HS-5 (cell line): ENCODE measurements around the gene KCNAB1.
"Not testable (repeated sequence)": the region's sequence is repeated elsewhere in the genome, so short reads cannot be mapped to it uniquely, and the experiment has no call there.

Experiments
- DNase-seq: peaks from one replicate; pipeline ENCODE4 v3.0.0-alpha.2; 2012; ENCODE audit warnings: low read depth

The KCNAB1 gene

DNA sequence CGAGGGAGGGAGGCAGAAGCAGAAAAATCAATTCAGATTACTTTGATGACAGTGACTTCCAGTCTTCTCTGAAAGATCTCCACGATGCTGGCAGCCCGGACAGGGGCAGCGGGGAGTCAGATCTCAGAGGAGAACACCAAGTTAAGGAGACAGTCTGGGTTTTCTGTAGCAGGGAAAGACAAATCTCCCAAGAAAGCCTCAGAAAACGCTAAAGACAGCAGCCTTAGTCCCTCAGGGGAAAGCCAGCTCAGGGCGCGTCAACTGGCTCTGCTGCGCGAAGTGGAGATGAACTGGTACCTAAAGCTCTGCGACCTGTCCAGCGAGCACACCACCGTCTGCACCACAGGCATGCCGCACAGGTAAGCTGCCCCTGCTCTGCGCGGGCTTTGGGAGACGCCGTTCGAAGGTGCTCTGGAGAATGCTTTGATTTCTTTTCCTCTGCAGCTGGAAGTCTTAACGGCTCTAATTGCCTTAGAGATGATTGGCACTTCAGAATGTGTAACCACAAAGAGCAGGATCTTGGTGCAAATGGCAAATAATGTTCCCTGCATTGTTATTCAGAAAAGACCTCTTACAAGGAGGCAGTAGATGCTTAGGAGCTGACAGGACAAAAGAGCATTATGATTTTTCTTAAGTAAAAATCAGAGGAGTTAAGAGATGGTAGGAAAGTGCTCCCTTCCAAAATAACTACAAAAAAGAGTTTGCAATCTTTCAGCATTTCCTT is at the start of gene KCNAB1:
Gene KCNAB1, plus strand, starts transcription at position 51 of the 724 bp plus-strand sequence.
- DNase-seq, result no peak

DNA sequence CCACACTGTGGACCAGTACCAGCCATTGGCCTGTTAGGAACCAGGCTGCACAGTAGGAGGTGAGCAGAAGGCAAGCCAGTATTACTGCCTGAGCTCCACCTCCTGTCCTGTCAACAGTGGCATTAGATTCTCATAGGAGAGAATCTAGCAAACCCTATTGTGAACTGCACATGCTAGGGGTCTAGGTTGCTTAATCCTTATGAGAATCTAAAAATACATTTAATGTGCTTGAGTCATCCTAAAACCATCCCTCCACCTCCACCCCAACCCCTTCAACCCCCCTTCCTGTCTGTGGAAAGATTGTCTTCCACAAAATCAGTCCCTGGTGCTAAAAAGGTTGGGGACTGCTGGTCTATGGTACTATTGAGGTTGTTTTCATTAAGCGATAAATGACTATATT is 49.3 kb upstream of the KCNAB1 start:
- DNase-seq, result peak; percentile 28

- not testable (repeated sequence) for DNase-seq
Observed at GRCh38 chr3:156072950-156073657, 47.3 kb upstream of the KCNAB1 start.

- no peak for DNase-seq
Observed at GRCh38 chr3:156090126-156090525, 30.3 kb upstream of the KCNAB1 start.

DNA sequence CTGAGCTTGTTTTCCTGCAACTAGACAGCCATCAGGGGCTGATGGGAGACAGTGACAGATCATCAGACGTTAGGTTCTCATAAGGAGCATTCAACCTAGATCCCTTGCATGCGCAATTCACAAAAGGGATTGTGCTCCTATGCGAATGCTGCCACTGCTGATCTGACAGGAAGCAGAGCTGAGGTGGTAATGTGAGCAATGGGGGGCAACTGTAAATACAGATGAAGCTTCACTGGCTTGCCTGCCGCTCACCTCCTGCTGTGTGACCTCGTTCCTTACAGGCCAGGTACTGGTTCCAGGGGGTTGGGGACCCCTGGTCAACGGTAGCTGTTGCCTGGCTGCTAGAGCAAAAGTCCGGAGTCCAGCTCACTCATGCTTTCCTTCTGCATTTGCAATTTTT is 26.4 kb upstream of the KCNAB1 start:
- DNase-seq, result no peak

DNA sequence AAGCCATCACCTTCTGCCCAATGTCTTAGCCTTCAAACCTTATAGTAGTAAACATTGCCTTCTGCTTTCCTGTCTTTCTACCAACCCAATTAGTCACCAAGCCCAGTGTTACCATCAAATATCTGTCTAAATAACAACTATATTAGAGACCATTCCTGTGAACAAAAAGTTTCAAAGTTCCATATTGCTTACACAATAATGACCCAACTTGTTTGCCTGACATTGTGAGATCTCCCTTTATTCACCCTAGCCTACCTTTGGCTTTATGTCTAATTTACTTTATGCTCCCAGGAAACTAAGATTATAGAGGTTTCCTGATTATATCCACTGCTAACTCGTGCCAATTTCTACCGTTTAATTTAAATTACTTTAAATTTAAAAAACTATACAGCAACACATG is 26.0 kb upstream of the KCNAB1 start:
- DNase-seq, result no peak

DNA sequence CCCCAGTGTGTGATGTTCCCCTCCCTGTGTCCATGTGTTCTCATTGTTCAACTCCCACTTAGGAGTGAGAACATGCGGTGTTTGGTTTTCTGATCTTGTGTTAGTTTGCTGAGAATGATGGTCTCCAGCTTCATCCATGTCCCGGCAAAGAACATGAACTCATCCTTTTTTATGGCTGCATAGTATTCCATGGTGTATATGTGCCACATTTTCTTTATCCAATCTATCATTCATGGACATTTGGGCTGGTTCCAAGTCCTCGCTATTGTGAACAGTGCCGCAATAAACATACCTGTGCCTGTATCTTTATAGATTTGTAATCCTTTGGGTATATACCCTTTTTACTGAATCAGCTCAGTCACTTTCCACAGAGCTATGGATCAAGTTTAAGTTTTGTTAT is 24.7 kb upstream of the KCNAB1 start:
- not testable (repeated sequence) for DNase-seq

DNA sequence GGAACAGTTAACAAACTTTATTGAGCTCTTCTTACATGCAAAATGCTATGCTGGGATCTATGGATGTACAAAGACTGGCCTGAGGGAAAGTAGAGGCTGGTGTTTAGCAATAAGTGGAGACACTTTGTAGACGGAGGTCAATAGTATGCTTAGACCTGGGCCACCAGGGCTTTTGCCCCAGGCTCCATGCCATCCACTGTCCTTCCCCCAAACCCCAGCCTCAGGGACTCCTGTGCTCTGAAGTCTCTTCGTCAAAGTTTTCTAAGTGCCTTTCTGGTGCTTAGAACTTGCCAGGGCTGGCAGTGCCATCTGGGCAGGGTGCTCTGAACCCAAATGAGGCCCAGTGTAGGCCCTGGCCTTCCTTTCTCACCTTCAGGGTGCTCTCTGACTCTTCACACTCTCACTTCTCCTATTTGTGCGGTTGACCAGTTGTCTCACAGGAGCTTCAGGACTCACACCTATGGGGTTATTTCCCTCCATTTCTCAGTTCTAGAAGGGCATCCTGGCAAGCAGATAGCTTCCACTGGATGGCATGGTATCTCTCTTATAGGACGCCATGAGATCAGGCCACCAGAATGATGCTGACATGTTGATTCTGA is 21.8 kb upstream of the KCNAB1 start:
- DNase-seq, result no peak

GRCh38 chr3:156099348-156099747 is 21.0 kb upstream of the KCNAB1 start:
- not testable (repeated sequence) for DNase-seq

DNA sequence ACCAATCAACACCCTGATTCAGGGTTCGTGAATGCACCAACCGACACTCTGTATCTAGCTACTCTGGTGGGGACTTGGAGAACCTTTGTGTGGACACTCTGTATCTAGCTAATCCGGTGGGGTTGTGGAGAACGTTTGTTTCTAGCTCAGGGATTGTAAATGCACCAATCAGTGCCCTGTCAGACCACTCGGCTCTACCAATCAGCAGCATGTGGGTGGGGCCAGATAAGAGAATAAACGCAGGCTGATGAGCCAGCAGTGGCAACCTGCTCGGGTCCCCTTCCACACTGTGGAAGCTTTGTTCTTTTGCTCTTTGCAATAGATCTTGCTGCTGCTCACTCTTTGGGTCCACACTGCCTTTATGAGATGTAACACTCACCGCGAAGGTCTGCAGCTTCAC is 20.4 kb upstream of the KCNAB1 start:
- DNase-seq, result not testable (repeated sequence)

DNA sequence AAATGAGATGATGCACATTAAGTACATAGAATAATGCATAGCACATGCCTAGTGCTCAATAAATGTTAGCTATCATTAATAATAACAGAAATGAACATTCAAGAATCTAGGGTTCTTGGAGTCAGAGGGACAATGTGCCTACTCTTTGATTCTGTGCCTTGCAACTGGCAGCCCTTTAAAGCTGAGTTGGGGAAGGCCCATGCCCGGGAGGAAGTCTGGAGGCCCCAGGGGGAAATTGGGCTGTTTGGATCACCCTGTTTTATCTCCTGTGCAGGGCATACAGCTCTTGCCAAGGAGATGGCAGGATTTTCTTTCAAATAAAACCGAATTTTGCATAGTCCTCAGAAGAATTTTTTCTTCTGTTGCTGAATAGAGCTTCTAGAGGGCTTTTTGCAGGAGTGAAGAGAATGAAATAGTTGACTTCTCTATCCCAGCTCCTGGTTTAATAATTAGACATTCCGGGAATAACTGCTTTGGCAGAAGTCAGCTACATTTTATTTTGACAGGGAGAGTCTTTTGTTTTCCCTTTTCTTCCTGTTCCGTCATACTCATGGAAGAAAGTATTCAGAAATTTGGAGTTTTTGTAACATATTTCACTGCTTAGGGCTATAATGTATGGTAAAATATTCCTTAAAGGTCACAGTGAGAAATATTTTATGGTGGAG is 18.0 kb upstream of the KCNAB1 start:
- no peak for DNase-seq

DNA sequence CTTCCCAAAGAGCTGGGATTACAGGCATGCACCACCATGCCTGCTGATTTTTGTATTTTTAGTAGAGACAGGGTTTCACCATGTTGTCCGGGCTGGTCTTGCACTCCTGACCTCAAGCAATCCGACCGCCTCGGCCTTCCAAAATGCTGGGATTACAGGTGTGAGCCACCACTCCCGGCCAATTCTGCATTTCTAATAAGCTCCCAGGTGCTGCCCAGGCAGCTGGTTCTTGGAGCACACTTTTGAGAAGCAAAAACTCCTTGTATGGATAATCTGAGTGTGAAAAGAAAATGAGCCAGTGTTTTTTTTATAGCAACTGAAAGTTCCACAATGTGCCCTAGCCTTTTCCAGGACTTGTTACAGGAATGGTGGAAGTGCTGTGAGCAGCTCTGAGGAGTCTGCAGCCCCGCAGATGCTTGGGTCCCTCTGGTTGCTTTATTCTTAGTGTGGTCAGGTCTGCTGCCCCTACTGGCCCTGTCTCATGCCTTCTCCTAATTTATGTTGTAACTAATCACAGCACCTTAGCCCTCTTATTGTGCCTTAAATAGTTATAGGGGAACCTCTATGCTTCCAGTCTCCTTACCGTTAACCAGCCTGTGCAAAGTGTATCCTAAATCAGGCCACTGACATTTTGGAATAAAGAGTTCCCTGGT is 13.5 kb upstream of the KCNAB1 start:
- no peak for DNase-seq

- no peak for DNase-seq
Observed at GRCh38 chr3:156107504-156107903, 12.9 kb upstream of the KCNAB1 start.

DNA sequence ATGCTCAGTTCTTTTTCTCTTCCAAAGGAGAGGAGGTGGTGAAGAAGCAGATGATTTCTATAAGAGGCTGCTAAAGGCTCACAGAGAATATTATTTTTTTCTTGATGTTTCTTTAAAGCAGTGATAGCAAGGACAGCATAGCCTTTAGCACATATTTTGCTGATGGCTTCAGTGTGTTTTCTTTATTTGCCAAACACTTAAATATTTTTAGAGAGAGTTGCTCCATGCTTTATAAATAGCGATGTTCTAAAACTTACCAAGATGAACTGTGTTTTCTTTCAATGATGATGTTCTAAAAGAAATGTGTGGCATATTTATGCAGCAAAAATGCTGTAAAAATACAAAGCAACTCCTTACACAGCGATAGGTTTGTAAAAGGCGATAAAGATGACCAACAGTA is 11.8 kb upstream of the KCNAB1 start:
- DNase-seq, result no peak

DNA sequence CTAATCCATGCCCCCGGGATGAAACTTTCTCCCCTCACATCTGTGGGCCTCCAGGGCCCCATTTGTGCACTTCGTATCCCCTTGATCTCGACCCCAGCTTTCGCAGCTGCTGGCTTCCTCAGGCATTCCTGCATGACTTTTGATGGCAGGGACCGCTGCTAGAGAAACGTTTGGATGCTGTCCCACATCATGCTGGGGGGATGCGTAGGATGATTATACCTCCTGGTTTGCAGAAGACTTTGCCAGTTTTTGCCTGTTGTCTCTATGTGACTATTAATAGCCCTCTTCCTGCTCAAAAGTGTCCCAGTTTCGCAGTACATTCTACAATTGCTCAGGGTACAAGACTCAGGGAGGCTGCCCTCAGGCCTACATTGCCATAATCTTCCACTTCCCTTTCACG is 10.4 kb upstream of the KCNAB1 start:
- no peak for DNase-seq

DNA sequence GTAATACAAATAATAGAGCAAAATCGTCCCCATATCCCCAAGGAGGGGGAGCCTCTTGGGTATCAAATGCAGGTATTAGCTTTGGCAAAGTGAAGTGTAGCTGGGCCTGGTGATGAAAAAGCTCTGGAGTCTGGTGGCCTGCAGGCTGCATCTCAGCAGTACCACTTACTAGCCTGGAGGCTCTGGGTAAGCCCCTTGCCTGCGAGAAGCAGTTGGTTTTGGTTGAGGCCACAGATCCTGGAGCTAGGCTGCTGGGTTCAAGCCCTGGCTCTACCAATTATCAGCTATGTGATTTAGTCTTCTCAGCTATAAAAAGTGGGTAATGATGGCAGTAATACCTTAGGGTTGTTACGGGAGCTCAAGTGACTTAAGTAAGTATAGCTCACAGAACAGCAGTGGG is 6.1 kb downstream of the KCNAB1 start:
- no peak for DNase-seq

DNA sequence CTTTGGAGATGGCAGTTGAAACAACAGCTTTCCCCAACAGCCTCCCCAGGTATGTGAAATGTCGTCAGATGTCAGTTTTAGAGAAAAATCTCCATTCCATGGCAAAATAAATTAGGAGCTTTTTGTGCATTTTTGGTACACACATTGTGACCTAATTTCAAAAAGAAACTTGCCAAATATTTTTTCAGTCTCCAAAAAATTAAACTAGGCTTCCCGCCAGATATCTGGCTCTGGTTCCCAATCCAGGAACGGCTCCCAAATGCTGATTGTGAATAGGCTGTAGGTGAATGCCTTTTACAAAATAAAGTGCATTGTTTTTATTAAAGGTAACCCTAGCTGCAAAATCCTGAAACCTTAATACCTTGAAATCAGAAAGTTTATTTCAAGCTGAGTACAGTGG is 10.9 kb downstream of the KCNAB1 start:
- DNase-seq, result no peak

GRCh38 chr3:156131799-156132198 is 11.4 kb downstream of the KCNAB1 start:
- DNase-seq, result no peak

GRCh38 chr3:156132313-156132712 is 11.9 kb downstream of the KCNAB1 start:
- DNase-seq, result no peak

- DNase-seq, result no peak
Observed at GRCh38 chr3:156133076-156133475, 12.7 kb downstream of the KCNAB1 start.

DNA sequence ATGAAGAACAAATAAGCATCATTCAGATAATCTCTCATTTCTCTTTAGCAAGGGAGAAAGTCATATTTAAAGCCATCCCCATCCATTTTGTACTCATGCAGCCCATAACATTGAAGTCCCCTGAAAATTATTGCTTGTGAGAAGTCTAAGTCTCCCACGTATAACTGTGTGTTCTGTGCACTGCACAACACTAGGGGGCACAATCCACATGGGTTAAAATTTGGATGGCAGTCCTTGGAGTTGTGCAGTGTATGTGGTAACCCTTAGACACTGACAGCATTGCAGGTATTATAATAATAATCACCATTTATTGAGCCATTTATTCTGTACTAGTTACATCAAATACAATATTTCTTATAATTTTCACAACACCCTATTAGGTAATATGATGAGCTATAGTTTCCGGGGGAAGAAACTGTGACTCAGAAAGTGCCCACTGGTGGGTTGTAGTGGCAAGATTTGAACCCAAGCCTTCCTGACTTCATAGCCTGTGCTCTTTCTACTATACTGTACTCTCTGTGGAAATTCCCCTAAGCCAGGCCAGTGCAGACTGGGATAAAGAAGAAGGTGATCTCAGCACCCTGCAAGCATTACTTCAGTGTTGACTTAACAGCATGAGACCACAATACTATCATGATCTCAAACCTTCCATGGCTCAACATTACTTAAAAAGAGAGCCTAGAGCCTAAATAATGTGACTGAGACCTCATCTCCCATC is 15.7 kb downstream of the KCNAB1 start:
- no peak for DNase-seq

DNA sequence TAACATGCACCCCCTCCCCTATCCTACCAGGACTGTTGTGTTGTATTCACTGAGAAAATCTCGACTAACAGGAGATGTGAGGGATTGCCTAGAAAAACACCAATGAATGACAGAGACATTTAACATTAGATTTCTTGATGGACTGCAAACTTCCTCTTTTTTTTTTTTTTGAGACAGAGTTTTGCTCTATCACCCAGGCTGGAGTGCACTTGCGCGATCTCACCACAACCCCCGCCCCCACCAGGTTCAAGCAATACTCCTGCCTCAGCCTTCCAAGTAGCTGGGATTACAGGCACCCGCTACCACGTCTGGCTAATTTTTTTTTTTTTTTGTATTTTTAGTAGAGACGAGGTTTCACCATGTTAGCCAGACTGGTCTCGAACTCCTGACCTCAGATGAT is 17.0 kb downstream of the KCNAB1 start:
- not testable (repeated sequence) for DNase-seq
